Kidney glomerular epithelial cell (primary cell): ENCODE measurements around the gene THBS4.

Source experiments
- DNase-seq: peaks from one replicate; lab custom pipeline; 2025; lab: John Stamatoyannopoulos, UW

The THBS4 gene

GRCh38 chr5:80116465-80116864 is 81.3 kb downstream of the THBS4 start:
- DNase-seq, result no peak

GRCh38 chr5:80117446-80117845 is 82.3 kb downstream of the THBS4 start:
- no peak for DNase-seq

- DNase-seq, result no peak
Observed at GRCh38 chr5:80119372-80119771, 84.2 kb downstream of the THBS4 start.

GRCh38 chr5:80122579-80122978 is 87.4 kb downstream of the THBS4 start:
- DNase-seq, result no peak

GRCh38 chr5:80124121-80124918 is 89.2 kb downstream of the THBS4 start:
- no peak for DNase-seq

GRCh38 chr5:80125022-80125961 is 90.1 kb downstream of the THBS4 start:
- no peak for DNase-seq

GRCh38 chr5:80125962-80126480 is 90.9 kb downstream of the THBS4 start:
- DNase-seq, result peak; percentile 48

- no peak for DNase-seq
Observed at GRCh38 chr5:80127116-80127552, 92.0 kb downstream of the THBS4 start.

- no peak for DNase-seq
Observed at GRCh38 chr5:80128141-80128540, 93.0 kb downstream of the THBS4 start.

GRCh38 chr5:80129146-80129545 is 94.0 kb downstream of the THBS4 start:
- DNase-seq, result no peak
